Sigmoid colon (tissue), 7 donors: ENCODE results near the gene E2F3. TPM values are rescaled to one million over a fixed set of nuclear protein-coding genes. Genes with fewer than 3 reads are reported as not detected.

Experiments used
- DNase-seq: peaks from one replicate; pipeline ENCODE4 v3.0.0-alpha.2; 2019
- H3K27ac ChIP-seq, 4 donors: fragments of 200-600 bp; sonication (generic); one replicate each; pipeline ENCODE4 v1.5.1; 2016 to 2019; ENCODE audit warnings: mild to moderate bottlenecking in 1 of 4
- H3K27me3 ChIP-seq, 3 donors: fragments of 200-600 bp; sonication (generic); one replicate each; pipeline ENCODE4 v1.5.1; 2019; ENCODE audit warnings: mild to moderate bottlenecking in 1 of 3
- H3K36me3 ChIP-seq, 4 donors: fragments of 200-600 bp; sonication (generic); one replicate each; pipeline ENCODE4 v1.5.1; 2016 to 2019
- H3K4me1 ChIP-seq, 4 donors: fragments of 200-600 bp; sonication (generic); one replicate each; pipeline ENCODE4 v1.5.1; 2017 to 2019
- H3K4me3 ChIP-seq, 4 donors: fragments of 200-600 bp; sonication (generic); one replicate each; pipeline ENCODE4 v1.5.1; 2017 to 2019; ENCODE audit warnings: mild to moderate bottlenecking in 2 of 4, moderate library complexity in 1 of 4
- H3K9me3 ChIP-seq, 4 donors: fragments of 200-600 bp in 3 of 4; sonication (generic) in 3 of 4; one replicate each; pipeline versions ENCODE4 v1.5.1 to v1.6.1; 2013 to 2019
- EP300 ChIP-seq, 4 donors: sonication (generic); formaldehyde crosslinking; IDR thresholded peaks; one replicate each; pipeline ENCODE4 v1.6.1; 2017; ENCODE audit warnings: antibody characterized with exemption in 4 of 4
- POLR2A ChIP-seq, 2 donors: fragments of 450-650 bp; IDR thresholded peaks; one replicate each; pipeline ENCODE4 v1.6.1; 2016; ENCODE audit warnings: antibody characterized with exemption in 2 of 2, mild to moderate bottlenecking in 2 of 2, moderate library complexity in 2 of 2
- POLR2AphosphoS5 ChIP-seq, 4 donors: sonication (generic); formaldehyde crosslinking; IDR thresholded peaks; one replicate each; pipeline ENCODE4 v1.6.1; 2017; ENCODE audit warnings: antibody characterized with exemption in 4 of 4
- WGBS, 2 donors: extraction: QIAGEN DNeasy Blood & Tissue Kit; methylation state at CpG; one replicate each; pipeline ENCODE4 v1.1.7; 2013; 5-methylcytosine and 5-hydroxymethylcytosine counted together
- intact Hi-C: fragments of 100-400 bp; cut with DNase I; formaldehyde crosslinking; loops from one replicate; pipeline ENCODE4 v1.15.1; 2023
- polyA plus RNA-seq, 3 donors: library from polyadenylated mRNA; stranded (reverse); fragments of 200-250 nt; gene quantifications; one replicate each; pipeline ENCODE4 v1.2.3, GENCODE V29; 2013
- total RNA-seq, 4 donors: library from RNA; depleted of rRNA; stranded (reverse); fragments of >200 nt; gene quantifications; one replicate each; pipeline ENCODE4 v1.1.0, GENCODE V29; 2016
- TF ChIP-seq, protein P1 (sequence below), 4 experiments: fragments of 450-650 bp in 3 of 4; fragments of 200-600 bp in 1 of 4; IDR thresholded peaks; one replicate each; pipeline ENCODE4 v1.5.1; 2016 to 2019; ENCODE audit warnings: antibody characterized with exemption in 4 of 4, mild to moderate bottlenecking in 3 of 4, moderate library complexity in 2 of 4
- donor health status: healthy with polysubstance abuse.
- donor health status: Bipolar disorder and iron deficiency.
- donor health status: healthy.

Gene E2F3
- total and polyA plus RNA-seq, 7 donors, result 2.5 to 6.9 (median 3.0) TPM

DNA sequence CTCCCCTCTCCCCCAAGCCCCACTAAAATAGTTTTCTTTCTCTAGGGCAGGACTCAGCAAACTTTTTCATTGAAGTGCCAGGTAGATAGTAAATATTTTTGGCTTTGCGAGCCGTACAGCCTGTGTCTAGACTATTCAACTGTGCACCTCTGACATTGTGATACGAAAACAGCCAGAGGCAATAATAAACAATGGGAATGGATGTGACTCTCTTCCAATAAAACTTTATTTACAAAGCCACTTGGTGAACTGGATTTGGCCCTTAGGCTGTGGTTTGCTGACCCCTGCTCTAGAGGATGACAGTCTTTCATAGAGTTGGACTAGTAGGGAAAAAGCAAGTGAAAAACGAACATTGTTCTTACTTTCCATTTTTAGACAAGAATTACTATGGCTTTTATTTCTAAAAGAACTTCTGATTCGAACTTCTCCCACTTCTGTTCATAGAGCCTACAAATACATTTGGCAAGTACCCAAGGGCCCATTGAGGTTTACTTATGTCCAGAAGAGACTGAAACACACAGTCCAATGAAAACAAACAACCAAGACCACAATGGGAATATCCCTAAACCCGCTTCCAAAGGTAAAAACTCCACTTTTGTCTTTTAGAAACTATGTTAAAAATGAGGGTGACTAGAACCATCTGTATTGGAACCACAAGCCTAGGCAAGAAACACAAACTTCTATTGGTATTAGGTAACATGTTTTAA, 86.1 kb downstream of the E2F3 start:
- Histone ChIP-seq H3K27ac (no peak overlapping the region), H3K27me3 (no peaks in the 10 kb centered on the region), H3K9me3 (no peaks in the 10 kb centered on the region), H3K4me3 (no peak overlapping the region), H3K4me1 (no peaks in the 10 kb centered on the region), H3K36me3 (peaks cover 0 to 37% (median 3%) of the 10 kb centered on the region in 4 donors)
- DNase-seq, result no peak
- 94% methylated on average over 6 of the region's 6 CpGs for WGBS, 2 donors
- TF ChIP-seq EP300 (IDR thresholded peaks at IDR 0.05) (no peak), POLR2A (IDR thresholded peaks at IDR 0.05) (no peak), POLR2AphosphoS5 (IDR thresholded peaks at IDR 0.05) (no peak)
- TF ChIP-seq, protein P1, sequence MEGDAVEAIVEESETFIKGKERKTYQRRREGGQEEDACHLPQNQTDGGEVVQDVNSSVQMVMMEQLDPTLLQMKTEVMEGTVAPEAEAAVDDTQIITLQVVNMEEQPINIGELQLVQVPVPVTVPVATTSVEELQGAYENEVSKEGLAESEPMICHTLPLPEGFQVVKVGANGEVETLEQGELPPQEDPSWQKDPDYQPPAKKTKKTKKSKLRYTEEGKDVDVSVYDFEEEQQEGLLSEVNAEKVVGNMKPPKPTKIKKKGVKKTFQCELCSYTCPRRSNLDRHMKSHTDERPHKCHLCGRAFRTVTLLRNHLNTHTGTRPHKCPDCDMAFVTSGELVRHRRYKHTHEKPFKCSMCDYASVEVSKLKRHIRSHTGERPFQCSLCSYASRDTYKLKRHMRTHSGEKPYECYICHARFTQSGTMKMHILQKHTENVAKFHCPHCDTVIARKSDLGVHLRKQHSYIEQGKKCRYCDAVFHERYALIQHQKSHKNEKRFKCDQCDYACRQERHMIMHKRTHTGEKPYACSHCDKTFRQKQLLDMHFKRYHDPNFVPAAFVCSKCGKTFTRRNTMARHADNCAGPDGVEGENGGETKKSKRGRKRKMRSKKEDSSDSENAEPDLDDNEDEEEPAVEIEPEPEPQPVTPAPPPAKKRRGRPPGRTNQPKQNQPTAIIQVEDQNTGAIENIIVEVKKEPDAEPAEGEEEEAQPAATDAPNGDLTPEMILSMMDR (IDR thresholded peaks at IDR 0.05), result no peak
- intact Hi-C loops, result no loop called here

DNA sequence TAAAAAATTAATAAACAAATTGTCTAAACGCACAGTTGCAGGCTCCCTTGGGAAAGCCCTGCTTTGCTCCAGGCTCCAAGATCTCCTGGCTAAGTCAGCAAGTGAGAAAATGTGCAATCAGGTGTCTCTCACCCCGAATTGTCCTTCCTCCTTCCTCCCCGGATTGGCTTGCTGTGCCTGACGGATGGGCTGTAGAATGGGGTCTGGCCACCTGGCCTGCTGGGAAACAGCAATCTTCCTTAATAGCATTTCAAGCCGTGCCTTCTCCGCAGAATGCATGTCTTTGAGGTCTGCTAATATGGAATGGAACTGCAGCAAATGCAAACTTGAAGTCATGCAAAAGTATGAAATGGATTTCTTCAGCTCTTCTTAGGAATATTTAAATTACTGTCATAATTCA, 88.9 kb downstream of the E2F3 start:
- no peaks in the 10 kb centered on the region for H3K27me3 ChIP-seq
- H3K9me3 ChIP-seq, result no peaks in the 10 kb centered on the region
- TF ChIP-seq POLR2A (IDR thresholded peaks at IDR 0.05) (no peak), POLR2AphosphoS5 (IDR thresholded peaks at IDR 0.05) (no peak), EP300 (IDR thresholded peaks at IDR 0.05) (no peak)
- TF ChIP-seq, protein P1 (IDR thresholded peaks at IDR 0.05), result no peak
- intact Hi-C loops, result no loop called here
- H3K4me3 ChIP-seq, result no peak overlapping the region
- peaks cover 0 to 34% (median 3%) of the 10 kb centered on the region in 4 donors for H3K36me3 ChIP-seq
- no peak overlapping the region for H3K27ac ChIP-seq
- DNase-seq, result no peak
- 97 to 98% methylated on average over 6 of the region's 6 CpGs for WGBS, 2 donors
- H3K4me1 ChIP-seq, result no peaks in the 10 kb centered on the region

DNA sequence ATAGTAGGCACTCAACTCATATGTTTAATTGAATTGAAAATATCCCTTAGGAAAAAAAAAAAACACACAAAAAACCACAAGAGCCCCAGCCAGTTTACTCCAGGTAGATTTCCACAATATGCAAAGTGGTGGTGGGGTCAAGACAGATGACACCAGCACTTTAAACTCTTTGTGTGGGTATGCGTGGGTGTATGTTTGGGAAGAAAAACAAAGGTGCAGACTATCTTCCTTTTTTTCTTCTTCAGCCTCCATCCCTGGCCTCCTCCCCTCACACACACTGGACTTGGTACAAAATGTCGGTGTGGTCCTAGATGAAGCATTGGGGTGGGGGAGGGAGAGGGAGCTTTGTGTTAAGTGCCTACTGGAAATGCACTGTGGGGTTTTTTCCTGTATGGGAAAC, 90.4 kb downstream of the E2F3 start:
- Histone ChIP-seq H3K4me3 (no peak overlapping the region), H3K36me3 (peaks cover 0 to 29% (median 3%) of the 10 kb centered on the region in 4 donors), H3K27me3 (no peaks in the 10 kb centered on the region), H3K27ac (no peak overlapping the region), H3K4me1 (no peaks in the 10 kb centered on the region), H3K9me3 (no peaks in the 10 kb centered on the region)
- no peak for TF ChIP-seq POLR2AphosphoS5 (IDR thresholded peaks at IDR 0.05)
- TF ChIP-seq EP300 (IDR thresholded peaks at IDR 0.05), result no peak
- TF ChIP-seq, protein P1 (IDR thresholded peaks at IDR 0.05), result no peak
- TF ChIP-seq POLR2A (IDR thresholded peaks at IDR 0.05), result no peak
- no peak for DNase-seq
- WGBS, 2 donors, result 90 to 92% methylated on average over 2 of the region's 2 CpGs
- intact Hi-C loops, result no loop called here

DNA sequence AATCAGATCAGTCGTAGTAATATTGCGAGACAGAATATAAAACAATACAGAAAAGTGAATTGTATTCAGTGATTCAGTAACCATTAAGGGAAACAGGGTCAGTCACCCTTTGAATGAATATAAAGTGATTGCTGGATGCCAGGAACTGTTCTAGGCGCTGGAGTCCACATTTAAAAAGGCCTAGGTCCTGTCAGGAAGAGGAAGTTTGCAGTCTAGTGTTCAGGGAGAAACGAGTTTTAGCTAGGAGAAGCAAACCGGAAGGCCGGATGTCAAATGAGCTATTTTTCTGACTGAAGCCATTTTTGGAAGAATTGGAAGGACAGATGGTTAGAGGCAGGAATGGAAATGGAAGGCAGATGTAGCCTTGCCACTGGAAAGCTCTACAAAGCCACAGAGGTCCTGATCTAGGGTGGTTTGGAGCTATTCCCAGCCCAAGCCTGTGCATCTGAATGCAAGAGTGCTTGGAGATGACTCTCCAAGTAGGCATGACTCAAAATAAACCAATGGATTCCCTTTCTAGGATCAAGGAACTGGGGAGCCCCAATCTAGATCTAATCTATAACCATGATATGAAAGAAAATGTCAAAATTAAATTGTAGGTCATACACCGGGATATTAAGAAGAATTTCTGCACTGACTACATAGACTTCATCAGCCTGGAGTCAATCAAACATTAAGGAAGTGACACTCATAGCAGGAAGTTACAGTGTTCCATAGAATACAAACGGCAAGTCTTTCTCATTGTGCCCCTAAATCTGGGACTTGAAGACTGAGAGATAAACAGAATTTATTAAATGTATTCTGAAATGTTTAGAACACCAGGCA, 95.7 kb downstream of the E2F3 start:
- Histone ChIP-seq H3K27me3 (no peaks in the 10 kb centered on the region), H3K27ac (no peak overlapping the region), H3K36me3 (no peaks in the 10 kb centered on the region), H3K4me3 (no peak overlapping the region), H3K4me1 (no peaks in the 10 kb centered on the region), H3K9me3 (no peaks in the 10 kb centered on the region)
- intact Hi-C loops, result no loop called here
- 80 to 84% methylated on average over 8 of the region's 8 CpGs for WGBS, 2 donors
- no peak for DNase-seq
- TF ChIP-seq POLR2A (IDR thresholded peaks at IDR 0.05), result no peak

DNA sequence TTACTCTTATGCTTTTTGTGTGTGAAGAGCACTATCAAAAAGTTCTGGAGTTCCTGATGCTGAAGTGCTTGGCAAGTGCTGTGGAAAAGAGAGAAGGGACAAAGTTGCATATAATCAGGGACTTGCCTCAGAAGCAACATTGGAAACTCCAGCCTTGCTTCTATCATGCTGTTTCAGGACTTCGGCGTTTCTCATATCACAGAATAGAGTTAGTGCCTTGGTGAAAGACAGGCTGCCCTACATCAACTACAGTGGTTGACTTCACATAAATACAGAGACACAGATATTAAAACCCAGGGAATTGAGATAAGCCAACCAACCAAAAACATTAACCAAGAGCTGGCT, 96.3 kb downstream of the E2F3 start:
- intact Hi-C loops, result no loop called here
- Histone ChIP-seq H3K9me3 (no peaks in the 10 kb centered on the region), H3K27ac (no peak overlapping the region), H3K4me3 (no peak overlapping the region), H3K4me1 (no peaks in the 10 kb centered on the region), H3K36me3 (no peaks in the 10 kb centered on the region), H3K27me3 (no peaks in the 10 kb centered on the region)
- 94 to 97% methylated on average over 2 of the region's 2 CpGs for WGBS, 2 donors
- no peak for TF ChIP-seq POLR2A (IDR thresholded peaks at IDR 0.05)
- TF ChIP-seq POLR2AphosphoS5 (IDR thresholded peaks at IDR 0.05), result no peak
- DNase-seq, result no peak
